Measurements from ENCODE around the gene CALHM2. TPM values are rescaled to one million over a fixed set of nuclear protein-coding genes. Genes with fewer than 3 reads are reported as not detected.
A peak's percentile ranks its signal among the peaks of the same experiment; 100 is the strongest.
"Not testable (repeated sequence)": the region's sequence is repeated elsewhere in the genome, so short reads cannot be mapped to it uniquely, and the experiment has no call there.

The CALHM2 gene
- total and polyA plus RNA-seq, 2 donors, result 3.6 to 13.8 TPM

DNA sequence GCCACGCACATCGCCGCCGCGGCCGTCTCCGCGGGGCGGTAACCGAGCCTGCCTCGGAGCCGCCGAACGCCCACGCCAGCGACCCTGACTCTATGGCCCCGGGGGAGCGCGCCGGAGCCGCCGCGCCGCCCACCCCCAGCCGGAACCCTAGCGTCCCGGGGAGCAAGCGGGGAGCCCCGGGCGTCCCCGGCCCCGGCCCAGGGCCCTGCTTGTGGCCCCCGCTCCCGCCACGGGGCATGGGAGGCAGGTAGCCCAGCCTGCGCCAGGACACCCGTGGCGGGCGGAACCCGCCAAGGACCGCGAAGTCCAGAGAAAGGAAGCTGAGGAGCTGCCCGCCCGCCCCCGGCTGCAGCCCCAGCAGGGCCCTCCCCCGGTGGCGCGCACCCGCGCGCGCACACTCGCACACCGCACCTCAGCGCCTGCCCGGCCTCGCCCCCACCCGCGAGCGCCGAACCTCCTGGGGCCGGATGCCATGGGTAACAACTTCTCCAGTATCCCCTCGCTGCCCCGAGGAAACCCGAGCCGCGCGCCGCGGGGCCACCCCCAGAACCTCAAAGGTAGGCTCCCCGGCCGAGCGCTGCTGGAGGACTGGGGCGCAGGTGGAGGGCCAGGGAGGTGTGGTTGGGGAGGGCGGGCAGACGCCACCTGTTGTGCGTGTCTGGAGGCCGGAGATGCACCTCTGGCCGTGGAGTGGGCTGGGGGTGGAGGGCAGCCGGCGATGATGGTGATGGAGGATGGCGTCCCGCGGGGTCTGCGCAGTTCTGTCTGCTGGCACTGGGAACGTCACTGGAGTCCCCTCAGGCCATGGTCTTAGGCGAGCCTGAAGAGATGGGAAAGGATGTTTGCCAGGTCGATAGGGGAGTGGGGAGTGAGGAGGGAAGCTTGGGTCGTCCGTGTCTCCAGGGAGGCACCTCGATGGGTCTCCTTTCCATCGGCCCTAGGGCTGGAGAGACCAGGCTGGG, 42.0 kb upstream of the CALHM2 start:
- Histone ChIP-seq H3K9me3 (ENCODE audit: control insufficient read depth in 2 of 2, insufficient read depth in 1 of 2, low read length in 1 of 2) (no peaks in the 10 kb centered on the region), H3K27me3 (ENCODE audit: control insufficient read depth in 2 of 2, insufficient read depth in 1 of 2, low read length in 1 of 2) (peaks cover 25 to 66% of the 10 kb centered on the region in 2 donors), H3K27ac (ENCODE audit: low read depth in 1 of 2, low read length in 1 of 2) (no peak overlapping the region), H3K36me3 (ENCODE audit: control insufficient read depth in 2 of 2, insufficient read depth in 2 of 2, low read length in 1 of 2) (no peaks in the 10 kb centered on the region), H3K4me3 (ENCODE audit: low read length in 2 of 2) (peak overlapping the region in 1 of 2 donors; percentile 53), H3K4me1 (ENCODE audit: control insufficient read depth in 2 of 2, insufficient read depth in 2 of 2, low read length in 2 of 2) (peaks cover 5 to 20% of the 10 kb centered on the region in 2 donors)
- DNase-seq (ENCODE audit: low read depth in 6 of 9, low spot score in 9 of 9), result peak in 1 of 9 donors; percentile 24
- WGBS, result 2% methylated on average over 92 of the region's 92 CpGs

DNA sequence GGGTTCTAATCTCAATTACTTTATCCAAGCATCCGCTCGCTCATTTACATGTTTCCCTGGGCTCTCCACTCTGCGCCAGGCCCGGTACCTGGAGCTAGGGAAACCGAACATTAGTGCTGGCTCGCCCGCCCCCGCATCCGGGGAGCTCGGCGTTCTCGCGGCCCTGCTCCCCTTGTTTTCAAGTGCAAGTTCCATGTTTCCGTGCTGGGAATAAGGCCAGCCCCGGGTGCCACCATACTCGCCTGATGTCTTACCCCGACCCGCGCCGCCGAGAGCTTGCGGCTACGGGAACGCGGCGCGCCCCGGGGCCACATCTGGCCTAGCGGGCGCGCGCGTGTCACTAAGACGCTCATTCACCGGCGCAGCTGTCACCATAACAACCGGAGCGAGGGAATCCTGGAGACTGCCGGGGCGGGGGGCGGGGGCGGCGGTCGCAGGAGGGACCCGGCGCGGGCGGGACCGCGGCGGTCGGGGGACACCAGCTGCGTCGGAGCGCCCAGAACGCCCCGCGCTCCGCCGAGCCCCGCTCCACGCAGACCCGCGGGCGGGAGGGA, 41.3 kb upstream of the CALHM2 start, which contains the start of gene NEURL1:
TSS of gene NEURL1 (plus strand) at position 344 of the 554 bp plus-strand sequence. CDS start 683 bp downstream, outside the sequence.
- peaks cover 5 to 20% of the 10 kb centered on the region in 2 donors for H3K4me1 ChIP-seq (ENCODE audit: control insufficient read depth in 2 of 2, insufficient read depth in 2 of 2, low read length in 2 of 2)
- H3K4me3 ChIP-seq (ENCODE audit: low read length in 2 of 2), result peak within 1 kb of the TSS; percentile 20 to 53
- DNase-seq (ENCODE audit: low read depth in 6 of 9, low spot score in 9 of 9), result peak in 3 of 9 donors; percentile 41 to 72 (median 42)
- H3K27ac ChIP-seq (ENCODE audit: low read depth in 1 of 2, low read length in 1 of 2), result no peak within 1 kb of the TSS
- H3K9me3 ChIP-seq (ENCODE audit: control insufficient read depth in 2 of 2, insufficient read depth in 1 of 2, low read length in 1 of 2), result no peaks in the 10 kb centered on the region
- H3K27me3 ChIP-seq (ENCODE audit: control insufficient read depth in 2 of 2, insufficient read depth in 1 of 2, low read length in 1 of 2), result peaks cover 25 to 66% of the 10 kb centered on the region in 2 donors
- 5% methylated on average over 65 of the region's 65 CpGs for WGBS
- no peaks in the 10 kb centered on the region for H3K36me3 ChIP-seq (ENCODE audit: control insufficient read depth in 2 of 2, insufficient read depth in 2 of 2, low read length in 1 of 2)

DNA sequence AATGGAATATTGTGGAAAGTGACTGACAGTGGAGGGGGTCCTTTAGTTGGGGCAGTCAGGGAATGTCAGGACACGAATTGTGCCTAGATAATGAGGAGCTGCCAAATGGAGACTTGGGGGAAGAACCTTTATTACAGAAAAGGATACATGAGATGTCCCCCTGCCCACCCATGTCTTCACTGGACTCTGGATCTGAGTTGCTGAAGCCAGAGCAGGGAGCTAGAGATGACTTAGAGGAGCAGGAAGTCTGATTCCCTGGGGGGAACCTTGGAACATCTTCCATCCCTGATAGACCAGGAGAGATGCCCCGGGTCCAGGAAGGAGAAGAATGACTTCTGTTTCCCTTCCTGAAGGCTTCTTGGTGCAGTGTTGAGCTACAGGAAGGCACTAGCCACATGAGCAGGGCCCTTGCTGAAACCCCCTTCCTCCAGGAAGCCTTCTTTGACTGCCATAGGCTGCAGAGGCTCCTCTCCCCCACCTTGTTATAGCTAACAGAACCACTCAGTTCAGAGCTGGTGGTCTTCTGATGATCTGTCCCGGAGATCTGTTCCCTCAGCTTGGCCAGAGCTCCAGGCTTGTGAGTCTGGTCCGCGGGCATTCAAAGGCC, 40.6 kb upstream of the CALHM2 start:
- no peak overlapping the region for H3K27ac ChIP-seq (ENCODE audit: low read depth in 1 of 2, low read length in 1 of 2)
- WGBS, result 81% methylated on average over 5 of the region's 5 CpGs
- H3K9me3 ChIP-seq (ENCODE audit: control insufficient read depth in 2 of 2, insufficient read depth in 1 of 2, low read length in 1 of 2), result no peaks in the 10 kb centered on the region
- peaks cover 5 to 20% of the 10 kb centered on the region in 2 donors for H3K4me1 ChIP-seq (ENCODE audit: control insufficient read depth in 2 of 2, insufficient read depth in 2 of 2, low read length in 2 of 2)
- DNase-seq (ENCODE audit: low read depth in 6 of 9, low spot score in 9 of 9), result no peak
- peaks cover 25 to 65% of the 10 kb centered on the region in 2 donors for H3K27me3 ChIP-seq (ENCODE audit: control insufficient read depth in 2 of 2, insufficient read depth in 1 of 2, low read length in 1 of 2)
- no peaks in the 10 kb centered on the region for H3K36me3 ChIP-seq (ENCODE audit: control insufficient read depth in 2 of 2, insufficient read depth in 2 of 2, low read length in 1 of 2)
- H3K4me3 ChIP-seq (ENCODE audit: low read length in 2 of 2), result no peak overlapping the region

DNA sequence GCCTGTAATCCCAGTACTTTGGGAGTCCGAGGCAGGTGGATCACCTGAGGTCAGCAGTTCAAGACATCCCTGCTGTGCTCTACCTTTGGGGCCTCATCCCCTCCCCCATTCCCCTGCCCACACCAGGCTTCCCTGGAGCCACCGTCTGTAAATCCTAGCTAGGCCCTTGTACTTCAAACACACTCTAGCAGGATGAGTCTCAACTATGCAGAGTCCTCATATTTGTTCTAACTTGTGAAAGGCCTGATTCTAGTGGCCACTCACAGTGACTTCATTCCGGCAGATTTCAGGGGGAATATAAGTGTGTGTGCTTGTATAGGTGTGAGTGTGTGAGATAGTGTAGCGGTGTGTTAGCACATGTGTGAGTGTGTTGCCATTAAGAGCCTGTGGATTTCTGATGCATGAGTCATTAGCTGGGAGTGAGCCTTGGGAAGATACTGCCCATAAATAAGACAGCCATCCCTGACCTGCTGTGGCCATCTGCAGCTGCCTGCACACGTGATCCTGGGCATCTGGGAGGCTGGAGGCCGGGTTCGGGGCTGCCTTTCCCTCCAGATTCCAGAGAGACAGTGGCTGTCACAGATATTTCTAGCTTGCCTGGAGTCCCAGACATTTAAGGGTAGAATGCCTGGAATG, 39.7 kb upstream of the CALHM2 start:
- 95% methylated on average over 7 of the region's 7 CpGs for WGBS
- no peaks in the 10 kb centered on the region for H3K36me3 ChIP-seq (ENCODE audit: control insufficient read depth in 2 of 2, insufficient read depth in 2 of 2, low read length in 1 of 2)
- no peaks in the 10 kb centered on the region for H3K9me3 ChIP-seq (ENCODE audit: control insufficient read depth in 2 of 2, insufficient read depth in 1 of 2, low read length in 1 of 2)
- peaks cover 5 to 20% of the 10 kb centered on the region in 2 donors for H3K4me1 ChIP-seq (ENCODE audit: control insufficient read depth in 2 of 2, insufficient read depth in 2 of 2, low read length in 2 of 2)
- H3K27me3 ChIP-seq (ENCODE audit: control insufficient read depth in 2 of 2, insufficient read depth in 1 of 2, low read length in 1 of 2), result peaks cover 25 to 58% of the 10 kb centered on the region in 2 donors
- DNase-seq (ENCODE audit: low read depth in 6 of 9, low spot score in 9 of 9), result no peak
- no peak overlapping the region for H3K4me3 ChIP-seq (ENCODE audit: low read length in 2 of 2)
- H3K27ac ChIP-seq (ENCODE audit: low read depth in 1 of 2, low read length in 1 of 2), result no peak overlapping the region

DNA sequence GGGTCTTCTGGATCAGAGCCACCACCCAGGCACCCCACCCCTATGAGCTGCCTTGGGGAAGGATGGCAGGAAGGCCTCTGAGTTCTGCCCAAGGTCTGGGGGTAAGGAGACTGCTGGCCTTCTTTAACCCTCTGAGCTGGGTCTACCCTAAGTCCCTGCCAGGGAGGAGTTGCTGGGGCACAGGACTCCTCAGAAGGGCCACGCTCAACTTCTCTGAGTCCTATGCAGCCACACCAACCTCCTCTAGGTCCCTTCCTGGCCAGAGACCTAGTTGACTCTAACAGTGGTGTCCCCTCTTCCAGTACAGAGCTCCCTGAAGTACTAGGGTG, 38.8 kb upstream of the CALHM2 start:
- 94% methylated on average over 1 of the region's 1 CpG for WGBS
- no peak for DNase-seq (ENCODE audit: low read depth in 6 of 9, low spot score in 9 of 9)
- Histone ChIP-seq H3K9me3 (ENCODE audit: control insufficient read depth in 2 of 2, insufficient read depth in 1 of 2, low read length in 1 of 2) (no peaks in the 10 kb centered on the region), H3K27me3 (ENCODE audit: control insufficient read depth in 2 of 2, insufficient read depth in 1 of 2, low read length in 1 of 2) (peaks cover 25 to 49% of the 10 kb centered on the region in 2 donors), H3K36me3 (ENCODE audit: control insufficient read depth in 2 of 2, insufficient read depth in 2 of 2, low read length in 1 of 2) (no peaks in the 10 kb centered on the region), H3K4me3 (ENCODE audit: low read length in 2 of 2) (no peak overlapping the region), H3K27ac (ENCODE audit: low read depth in 1 of 2, low read length in 1 of 2) (no peak overlapping the region), H3K4me1 (ENCODE audit: control insufficient read depth in 2 of 2, insufficient read depth in 2 of 2, low read length in 2 of 2) (peaks cover 5 to 20% of the 10 kb centered on the region in 2 donors)

DNA sequence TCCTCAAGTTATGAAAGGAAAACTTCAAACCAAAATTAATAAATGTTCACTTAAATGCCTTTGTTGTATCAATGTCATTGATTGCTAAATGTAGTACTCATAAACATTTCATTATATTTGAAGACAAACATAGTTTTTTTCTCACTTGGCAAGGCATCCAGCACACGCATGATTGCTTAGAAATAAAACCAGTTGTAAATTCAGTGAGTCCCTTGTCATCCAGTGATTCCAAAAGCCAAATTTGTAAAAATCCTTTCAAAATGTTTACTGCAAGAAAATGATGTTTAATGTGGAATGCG, 35.2 kb upstream of the CALHM2 start:
- Histone ChIP-seq H3K9me3 (ENCODE audit: control insufficient read depth in 2 of 2, insufficient read depth in 1 of 2, low read length in 1 of 2) (no peaks in the 10 kb centered on the region), H3K4me1 (ENCODE audit: control insufficient read depth in 2 of 2, insufficient read depth in 2 of 2, low read length in 2 of 2) (peaks cover 2 to 8% of the 10 kb centered on the region in 2 donors), H3K27me3 (ENCODE audit: control insufficient read depth in 2 of 2, insufficient read depth in 1 of 2, low read length in 1 of 2) (peaks cover 0 to 15% of the 10 kb centered on the region in 2 donors), H3K4me3 (ENCODE audit: low read length in 2 of 2) (no peak overlapping the region), H3K36me3 (ENCODE audit: control insufficient read depth in 2 of 2, insufficient read depth in 2 of 2, low read length in 1 of 2) (no peaks in the 10 kb centered on the region), H3K27ac (ENCODE audit: low read depth in 1 of 2, low read length in 1 of 2) (no peak overlapping the region)
- WGBS, result 98% methylated on average over 2 of the region's 2 CpGs
- no peak for DNase-seq (ENCODE audit: low read depth in 6 of 9, low spot score in 9 of 9)

DNA sequence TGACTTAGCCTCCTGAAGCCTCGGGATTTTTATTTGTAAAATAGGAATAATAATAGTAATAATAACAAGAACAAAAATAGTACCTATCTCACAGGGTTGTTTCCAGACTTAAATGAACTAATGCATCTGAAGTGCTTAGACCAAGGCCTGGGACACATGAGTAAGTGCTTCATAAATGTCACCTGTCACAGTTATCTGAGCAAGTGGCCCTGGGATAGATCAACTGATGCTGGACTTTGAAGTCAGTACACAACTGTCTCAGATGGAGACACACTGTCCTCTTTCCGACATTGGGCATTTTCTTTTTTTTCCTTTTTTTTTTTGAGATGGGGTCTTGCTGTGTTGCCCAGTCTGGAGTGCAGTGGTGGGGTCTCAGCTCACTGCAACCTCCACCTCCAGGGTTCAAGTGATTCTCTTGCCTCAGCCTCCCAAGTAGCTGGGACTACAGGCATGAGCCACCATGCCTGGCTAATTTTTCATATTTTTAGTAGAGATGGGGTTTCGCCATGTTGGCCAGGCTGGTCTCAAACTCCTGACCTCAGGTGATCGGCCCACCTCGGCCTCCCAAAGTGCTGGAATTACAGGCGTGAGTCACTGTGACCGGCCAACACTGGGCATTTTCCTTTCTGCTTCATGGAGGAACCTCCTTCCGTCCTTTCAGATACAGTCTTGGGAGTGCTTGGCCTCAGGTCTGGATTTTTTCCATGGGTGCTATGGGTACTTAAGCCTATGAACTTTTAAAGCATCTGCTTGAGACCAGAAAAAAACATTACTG, 34.7 kb upstream of the CALHM2 start:
- not testable (repeated sequence) for H3K4me1 ChIP-seq (ENCODE audit: control insufficient read depth in 2 of 2, insufficient read depth in 2 of 2, low read length in 2 of 2); H3K27me3 ChIP-seq (ENCODE audit: control insufficient read depth in 2 of 2, insufficient read depth in 1 of 2, low read length in 1 of 2); H3K36me3 ChIP-seq (ENCODE audit: control insufficient read depth in 2 of 2, insufficient read depth in 2 of 2, low read length in 1 of 2); DNase-seq (ENCODE audit: low read depth in 6 of 9, low spot score in 9 of 9); H3K9me3 ChIP-seq (ENCODE audit: control insufficient read depth in 2 of 2, insufficient read depth in 1 of 2, low read length in 1 of 2); H3K4me3 ChIP-seq (ENCODE audit: low read length in 2 of 2); H3K27ac ChIP-seq (ENCODE audit: low read depth in 1 of 2, low read length in 1 of 2)
- 94% methylated on average over 8 of the region's 8 CpGs for WGBS

DNA sequence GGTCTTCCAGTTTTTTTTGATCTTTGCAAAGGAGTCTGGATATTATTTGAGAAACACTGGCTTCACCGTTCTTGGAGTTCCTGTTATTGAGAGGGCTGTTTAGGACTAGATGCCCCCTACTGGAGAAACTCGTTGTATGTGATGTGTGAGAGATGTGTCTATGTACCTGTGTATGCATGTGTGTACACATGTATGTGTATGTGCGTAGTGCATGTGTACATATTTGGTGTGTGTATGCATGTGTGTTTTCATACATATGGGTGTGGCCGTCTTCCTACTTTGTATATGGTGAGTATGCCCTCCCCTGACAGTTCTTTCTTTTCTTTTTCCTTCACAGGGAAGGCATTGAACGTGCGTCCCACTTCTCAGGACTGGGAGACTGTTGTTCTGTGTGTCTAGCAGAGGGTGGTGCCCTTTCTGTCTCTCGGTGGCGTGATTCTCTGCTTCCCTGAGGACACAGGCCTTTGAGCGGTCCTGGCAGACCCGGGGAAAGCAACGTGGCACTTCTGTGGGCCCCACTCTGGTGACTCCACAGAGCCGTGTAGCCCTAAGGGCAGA, 29.9 kb upstream of the CALHM2 start:
- Histone ChIP-seq H3K9me3 (ENCODE audit: control insufficient read depth in 2 of 2, insufficient read depth in 1 of 2, low read length in 1 of 2) (no peaks in the 10 kb centered on the region), H3K4me3 (ENCODE audit: low read length in 2 of 2) (no peak overlapping the region), H3K27ac (ENCODE audit: low read depth in 1 of 2, low read length in 1 of 2) (no peak overlapping the region), H3K36me3 (ENCODE audit: control insufficient read depth in 2 of 2, insufficient read depth in 2 of 2, low read length in 1 of 2) (no peaks in the 10 kb centered on the region), H3K27me3 (ENCODE audit: control insufficient read depth in 2 of 2, insufficient read depth in 1 of 2, low read length in 1 of 2) (no peaks in the 10 kb centered on the region), H3K4me1 (ENCODE audit: control insufficient read depth in 2 of 2, insufficient read depth in 2 of 2, low read length in 2 of 2) (no peaks in the 10 kb centered on the region)
- 66% methylated on average over 12 of the region's 12 CpGs for WGBS
- peak in 4 of 9 donors; percentile 48 to 77 (median 63) for DNase-seq (ENCODE audit: low read depth in 6 of 9, low spot score in 9 of 9)

All from thymus (tissue), 11 donors.